Subcutaneous adipose tissue (tissue), 4 donors: ENCODE measurements around the gene SYS1. TPM values are rescaled to one million over a fixed set of nuclear protein-coding genes. Genes with fewer than 3 reads are reported as not detected.

Source experiments
- total RNA-seq, 4 donors: library from RNA; depleted of rRNA; stranded (reverse); fragments of >200 nt; gene quantifications; one replicate each; pipeline ENCODE4 v1.1.0, GENCODE V29; 2016
- TF ChIP-seq, protein P1 (sequence below): fragments of 450-650 bp; IDR thresholded peaks from one replicate; pipeline ENCODE4 v1.5.1; 2016; ENCODE audit warnings: low read depth, mild to moderate bottlenecking, control low read depth, antibody characterized with exemption, moderate library complexity

The SYS1 gene
- total RNA-seq, 4 donors from 2014 or later, result 24.3 to 34.8 (median 31.4) TPM

DNA sequence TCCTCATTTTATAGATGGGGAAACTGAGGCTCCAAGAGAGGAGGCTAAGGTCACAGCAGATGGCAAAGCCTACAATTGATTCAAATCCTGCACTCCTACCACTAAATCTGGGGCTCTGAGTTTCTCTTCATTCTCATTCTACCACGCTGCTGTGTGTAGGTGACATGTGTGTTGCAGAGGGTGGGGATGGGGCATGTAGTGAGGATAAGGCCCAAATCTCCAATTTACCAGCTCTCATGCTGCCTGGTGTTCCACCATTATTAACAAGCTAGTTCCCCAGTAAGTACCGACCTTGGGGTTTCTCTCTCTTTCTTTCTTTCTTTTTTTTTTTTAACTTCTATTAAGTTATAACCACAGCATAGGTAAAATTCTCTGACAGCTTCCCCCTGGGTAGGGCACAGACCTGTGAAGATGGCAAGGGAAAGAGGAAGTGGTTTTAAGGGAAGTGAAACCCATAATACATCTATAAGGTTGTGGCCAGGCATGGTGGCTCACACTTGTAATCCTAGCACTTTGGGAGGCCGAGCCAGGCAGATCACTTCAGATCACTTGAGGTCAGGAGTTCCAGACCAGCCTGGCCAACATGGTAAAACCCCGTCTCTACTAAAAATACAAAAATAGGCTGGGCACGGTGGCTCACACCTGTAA lies 41.9 kb upstream of the SYS1 start:
- TF ChIP-seq, protein P1, sequence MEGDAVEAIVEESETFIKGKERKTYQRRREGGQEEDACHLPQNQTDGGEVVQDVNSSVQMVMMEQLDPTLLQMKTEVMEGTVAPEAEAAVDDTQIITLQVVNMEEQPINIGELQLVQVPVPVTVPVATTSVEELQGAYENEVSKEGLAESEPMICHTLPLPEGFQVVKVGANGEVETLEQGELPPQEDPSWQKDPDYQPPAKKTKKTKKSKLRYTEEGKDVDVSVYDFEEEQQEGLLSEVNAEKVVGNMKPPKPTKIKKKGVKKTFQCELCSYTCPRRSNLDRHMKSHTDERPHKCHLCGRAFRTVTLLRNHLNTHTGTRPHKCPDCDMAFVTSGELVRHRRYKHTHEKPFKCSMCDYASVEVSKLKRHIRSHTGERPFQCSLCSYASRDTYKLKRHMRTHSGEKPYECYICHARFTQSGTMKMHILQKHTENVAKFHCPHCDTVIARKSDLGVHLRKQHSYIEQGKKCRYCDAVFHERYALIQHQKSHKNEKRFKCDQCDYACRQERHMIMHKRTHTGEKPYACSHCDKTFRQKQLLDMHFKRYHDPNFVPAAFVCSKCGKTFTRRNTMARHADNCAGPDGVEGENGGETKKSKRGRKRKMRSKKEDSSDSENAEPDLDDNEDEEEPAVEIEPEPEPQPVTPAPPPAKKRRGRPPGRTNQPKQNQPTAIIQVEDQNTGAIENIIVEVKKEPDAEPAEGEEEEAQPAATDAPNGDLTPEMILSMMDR, result no peak

DNA sequence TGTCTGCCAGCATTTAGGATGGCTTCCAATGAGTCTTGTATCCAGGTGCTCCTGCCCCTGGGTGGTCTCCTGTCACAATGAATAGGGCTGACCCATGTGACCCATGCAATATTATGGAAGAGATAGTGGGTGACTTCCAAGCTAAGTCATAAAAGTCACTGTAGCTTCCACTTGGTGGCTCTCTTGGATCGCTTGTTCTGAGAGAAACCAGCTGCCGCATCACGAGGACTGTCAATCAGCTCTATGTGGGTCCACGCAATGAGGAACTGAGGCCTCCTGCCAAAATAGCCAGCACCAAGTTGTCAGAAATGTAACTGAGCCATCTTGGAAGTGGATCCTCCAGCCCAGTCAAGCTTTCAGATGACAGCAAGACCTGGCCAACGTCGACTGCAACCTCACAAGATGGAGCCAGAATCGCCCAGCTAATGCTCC lies 40.0 kb upstream of the SYS1 start:
- TF ChIP-seq, protein P1, result no peak

DNA sequence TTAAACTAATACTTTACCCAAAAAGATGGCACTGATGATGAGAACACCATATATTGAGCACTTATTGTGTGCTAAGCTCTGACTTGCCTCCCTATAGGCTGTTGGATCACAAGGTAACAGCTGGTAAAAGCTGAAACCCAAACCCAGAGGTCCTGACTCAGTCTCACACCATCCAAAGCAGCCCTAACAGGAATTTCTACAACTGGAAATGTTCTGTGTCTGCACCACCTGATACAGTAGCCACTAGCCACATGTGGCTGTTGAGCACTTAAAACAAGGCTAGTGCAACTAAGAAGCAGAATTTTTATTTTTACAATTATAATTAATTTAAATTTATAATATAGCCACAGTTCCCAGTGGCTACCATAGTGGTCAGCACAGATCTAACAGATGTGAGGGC lies 39.2 kb upstream of the SYS1 start:
- TF ChIP-seq, protein P1, result no peak

DNA sequence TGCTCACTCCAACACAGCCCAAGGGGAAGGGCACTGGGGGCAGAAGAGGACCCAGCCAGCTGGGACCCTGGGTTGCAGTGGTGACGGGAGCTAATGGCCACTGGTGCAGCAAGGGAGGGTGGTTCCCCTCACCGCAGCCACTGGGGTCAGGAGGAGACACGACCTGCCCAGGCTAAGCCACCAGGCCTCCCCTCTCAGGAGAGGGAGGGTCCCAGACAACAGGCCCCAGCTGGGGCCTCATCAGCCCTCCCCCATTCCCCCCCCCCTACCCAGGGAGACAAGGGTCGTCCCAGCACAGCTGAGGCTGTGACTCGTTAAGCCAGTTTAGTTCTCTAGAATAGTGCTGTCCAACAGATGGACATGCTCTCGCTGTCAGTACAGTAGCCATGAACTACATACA lies 37.6 kb upstream of the SYS1 start:
- TF ChIP-seq, protein P1, result no peak

DNA sequence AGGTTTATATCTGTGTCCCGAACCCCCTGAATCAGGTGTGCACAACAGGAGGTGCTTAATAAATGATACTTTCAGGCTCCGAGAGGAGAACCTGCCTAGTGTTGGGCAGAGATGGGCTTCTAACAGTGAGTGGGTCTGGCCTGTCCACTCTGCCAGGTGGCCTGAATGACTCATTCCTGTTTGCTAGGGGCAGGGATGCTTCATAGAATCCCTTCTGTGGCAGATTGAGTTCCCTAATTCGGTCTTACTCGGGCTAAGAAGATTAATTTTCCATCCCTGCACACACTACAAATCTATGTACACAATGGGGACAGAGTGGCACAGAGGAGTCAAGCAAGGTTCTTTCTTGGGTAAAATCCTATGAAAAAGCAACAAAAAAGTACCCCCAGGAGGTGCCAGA lies 34.5 kb upstream of the SYS1 start:
- TF ChIP-seq, protein P1, result no peak

DNA sequence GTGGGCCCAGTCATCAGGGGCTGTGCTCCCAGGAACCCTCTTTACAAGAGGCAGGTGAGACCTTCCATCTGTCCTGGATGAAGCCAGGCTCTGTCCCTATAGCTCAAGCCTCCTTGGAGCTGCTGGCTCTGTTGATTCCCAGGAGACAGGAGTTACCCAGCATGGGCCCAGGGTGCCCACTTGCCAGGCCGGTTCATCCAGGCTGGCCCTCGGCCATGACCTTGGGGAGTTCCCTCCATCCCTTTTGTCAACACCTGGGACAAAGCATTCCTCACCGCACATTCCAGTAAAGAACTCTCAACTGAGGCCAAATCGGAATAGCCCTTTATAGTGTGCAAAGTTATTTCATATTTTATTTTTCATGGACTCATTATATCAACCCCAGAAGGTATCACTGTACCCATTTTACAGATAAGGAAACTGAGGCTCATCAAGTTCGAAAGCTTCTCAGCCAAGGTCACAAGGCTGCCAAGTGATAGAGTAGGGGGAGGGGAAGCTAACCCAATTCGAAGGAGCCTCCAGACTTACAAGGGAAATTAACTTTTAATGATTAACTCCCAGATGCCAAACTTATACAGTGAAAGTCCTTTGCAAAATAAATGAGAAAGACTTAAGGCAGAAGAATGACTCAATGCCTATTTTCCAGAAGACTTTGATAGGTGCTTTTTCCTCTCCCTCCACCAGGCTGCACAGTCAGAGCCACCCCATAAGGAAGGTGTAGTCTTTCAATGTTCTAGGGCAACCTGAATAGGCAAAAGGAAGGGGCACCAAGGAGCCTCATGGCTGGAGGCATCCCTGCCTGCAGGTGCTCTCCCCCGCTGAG lies 33.2 kb upstream of the SYS1 start:
- TF ChIP-seq, protein P1, result no peak

DNA sequence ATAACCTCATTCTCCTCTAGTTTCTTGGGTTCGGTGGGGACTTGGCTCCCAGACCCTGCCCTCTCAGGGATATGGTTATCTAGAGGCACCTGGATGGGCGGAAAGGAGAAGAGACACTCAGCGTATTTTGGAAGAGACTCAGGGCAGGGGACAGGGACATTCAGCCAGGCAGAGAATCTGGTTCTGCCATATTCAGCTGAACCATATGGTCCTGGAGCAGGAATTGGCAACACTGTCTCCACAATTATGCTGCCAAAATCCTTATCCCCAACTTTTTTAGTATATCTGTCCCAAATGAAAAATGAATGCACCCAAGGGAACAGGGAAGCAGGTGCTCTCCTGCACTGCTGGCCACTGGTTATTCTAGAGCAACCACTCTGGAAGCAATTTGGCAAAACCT lies 32.5 kb upstream of the SYS1 start:
- TF ChIP-seq, protein P1, result no peak
